HepG2 (cell line): ENCODE data around the gene MAPK14. TPM values are rescaled to one million over a fixed set of nuclear protein-coding genes. Genes with fewer than 3 reads are reported as not detected.

Source experiments
- ERF ChIP-seq: IDR thresholded peaks from 2 replicates; pipeline ENCODE4 v1.6.1; 2018; ENCODE audit warnings: missing biosample characterization, missing genetic modification reagents
- IKZF1 ChIP-seq: fragments of 450-650 bp; IDR thresholded peaks from 2 replicates; pipeline ENCODE4 v1.7.1; 2016
- ISL2 ChIP-seq: sonication (generic); formaldehyde crosslinking; IDR thresholded peaks from 2 replicates; pipeline ENCODE4 v1.5.0; 2020; ENCODE audit warnings: missing genetic modification reagents
- MEIS1 ChIP-seq: sonication (generic); formaldehyde crosslinking; IDR thresholded peaks from 2 replicates; pipeline ENCODE4 v1.9.0; 2021; ENCODE audit warnings: mild to moderate bottlenecking, missing genetic modification reagents, moderate library complexity, borderline replicate concordance
- MYC ChIP-seq: sonication (generic); formaldehyde crosslinking; IDR thresholded peaks from 2 replicates; pipeline ENCODE4 v1.9.0; 2021; ENCODE audit warnings: missing genetic modification reagents, borderline replicate concordance
- NFE2L1 ChIP-seq: sonication (generic); formaldehyde crosslinking; IDR thresholded peaks from 2 replicates; pipeline ENCODE4 v1.4.0; 2020; ENCODE audit warnings: missing genetic modification reagents, mild to moderate bottlenecking, borderline replicate concordance
- POLR2A ChIP-seq, 2 experiments: IDR thresholded peaks; 2 replicates each; pipeline ENCODE4 v1.6.1; 2011; ENCODE audit warnings: low read depth in 2 of 2, low read length in 2 of 2, mild to moderate bottlenecking in 1 of 2, moderate library complexity in 1 of 2; ENCODE audit not compliant: insufficient read depth in 1 of 2
- SMAD3 ChIP-seq: sonication (generic); formaldehyde crosslinking; IDR thresholded peaks from 2 replicates; pipeline ENCODE4 v1.4.0; 2020; ENCODE audit warnings: missing genetic modification reagents
- SP140L ChIP-seq: sonication (generic); formaldehyde crosslinking; IDR thresholded peaks from 2 replicates; pipeline ENCODE4 v1.4.0; 2020; ENCODE audit warnings: missing genetic modification reagents, borderline replicate concordance
- TAF1 ChIP-seq: sonication (generic); formaldehyde crosslinking; IDR thresholded peaks from 2 replicates; pipeline ENCODE4 v1.4.0; 2020; ENCODE audit warnings: missing genetic modification reagents
- TEAD2 ChIP-seq: sonication (generic); formaldehyde crosslinking; IDR thresholded peaks from 2 replicates; pipeline ENCODE4 v1.9.0; 2021; ENCODE audit warnings: missing genetic modification reagents
- TOE1 ChIP-seq: sonication (generic); formaldehyde crosslinking; IDR thresholded peaks from 2 replicates; pipeline ENCODE4 v1.4.0; 2020; ENCODE audit warnings: mild to moderate bottlenecking, missing genetic modification reagents
- ZNF550 ChIP-seq: sonication (generic); formaldehyde crosslinking; IDR thresholded peaks from 2 replicates; pipeline ENCODE4 v1.4.0; 2020; ENCODE audit warnings: mild to moderate bottlenecking, missing genetic modification reagents, borderline replicate concordance
- polyA plus RNA-seq, 8 experiments: library from polyadenylated mRNA; depleted of rRNA in 3 of 8; stranded (reverse) in 7 of 8; unstranded in 1 of 8; fragments of >200 nt; fragmentation: Illumina TruSeq in 4 of 8; extraction: Trizol in 4 of 8; gene quantifications; 2 replicates each; pipeline versions ENCODE4 v1.2.1 to v1.2.3, GENCODE V29; 2011 to 2016; ENCODE audit warnings: low read depth in 4 of 8, missing spikeins in 1 of 8, mixed read lengths in 1 of 8; ENCODE audit not compliant: insufficient read depth in 1 of 8
- total RNA-seq, 5 experiments: library from RNA; depleted of rRNA; stranded (reverse); fragments of >200 nt; fragmentation: Illumina TruSeq; extraction: Trizol; gene quantifications; 2 replicates each; pipeline ENCODE4 v1.2.3, GENCODE V29; 2016; ENCODE audit warnings: low read depth in 1 of 5
- TF ChIP-seq, protein P1 (sequence below): fragments of 450-650 bp; IDR thresholded peaks from 2 replicates; pipeline ENCODE4 v1.6.1; 2017; ENCODE audit warnings: mild to moderate bottlenecking
- TF ChIP-seq, protein P2 (sequence below): sonication (generic); formaldehyde crosslinking; IDR thresholded peaks from 2 replicates; pipeline ENCODE4 v1.4.0; 2020; ENCODE audit warnings: missing genetic modification reagents, borderline replicate concordance
- TF ChIP-seq, protein P3 (sequence below): sonication (generic); formaldehyde crosslinking; IDR thresholded peaks from 2 replicates; pipeline ENCODE4 v1.5.0; 2020; ENCODE audit warnings: missing genetic modification reagents
- TF ChIP-seq, protein P4 (sequence below): sonication (generic); formaldehyde crosslinking; IDR thresholded peaks from 2 replicates; pipeline ENCODE4 v1.4.0; 2020; ENCODE audit warnings: low read depth, missing genetic modification reagents
- TF ChIP-seq, protein P5 (sequence below), 2 experiments: IDR thresholded peaks; 2 replicates each; pipeline ENCODE4 v1.6.1; 2011 to 2012; ENCODE audit warnings: low read length in 2 of 2, borderline replicate concordance in 1 of 2, low read depth in 1 of 2, mild to moderate bottlenecking in 1 of 2, moderate library complexity in 1 of 2

The MAPK14 gene
- total and polyA plus RNA-seq, 2 of the 13 experiments (the other 11 are each of a cell fraction or from before 2014, with no cell fraction given): 66.3 to 67.3 TPM

DNA sequence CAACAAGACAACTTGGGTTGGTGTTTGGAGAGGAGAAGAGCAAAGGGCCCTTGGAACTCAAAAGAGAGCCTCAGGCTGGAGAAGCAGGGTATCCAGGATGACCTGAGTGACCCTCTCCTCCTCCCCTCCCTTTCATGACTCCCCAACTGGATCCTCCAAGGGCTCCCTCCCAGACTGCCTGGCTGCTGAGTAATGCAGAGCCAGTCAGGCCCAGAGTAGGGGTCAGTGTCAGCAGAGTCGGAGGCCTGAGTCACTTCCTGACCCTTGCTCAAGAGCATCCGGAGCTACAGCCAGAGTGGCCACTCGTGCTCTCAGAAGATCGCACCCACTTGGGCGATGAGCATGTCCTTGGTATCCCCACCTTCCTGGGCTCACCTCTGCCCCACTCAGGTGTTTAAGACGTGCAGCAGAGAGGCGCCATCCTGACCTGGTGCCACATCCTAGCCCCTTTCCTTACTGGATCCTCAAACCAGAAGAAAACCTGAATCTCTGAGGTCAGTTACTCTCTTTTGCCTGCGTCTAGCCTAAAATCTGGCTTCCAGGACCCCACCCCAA is 99.9 kb downstream of the MAPK14 start (continued):
- TF ChIP-seq, protein P1, sequence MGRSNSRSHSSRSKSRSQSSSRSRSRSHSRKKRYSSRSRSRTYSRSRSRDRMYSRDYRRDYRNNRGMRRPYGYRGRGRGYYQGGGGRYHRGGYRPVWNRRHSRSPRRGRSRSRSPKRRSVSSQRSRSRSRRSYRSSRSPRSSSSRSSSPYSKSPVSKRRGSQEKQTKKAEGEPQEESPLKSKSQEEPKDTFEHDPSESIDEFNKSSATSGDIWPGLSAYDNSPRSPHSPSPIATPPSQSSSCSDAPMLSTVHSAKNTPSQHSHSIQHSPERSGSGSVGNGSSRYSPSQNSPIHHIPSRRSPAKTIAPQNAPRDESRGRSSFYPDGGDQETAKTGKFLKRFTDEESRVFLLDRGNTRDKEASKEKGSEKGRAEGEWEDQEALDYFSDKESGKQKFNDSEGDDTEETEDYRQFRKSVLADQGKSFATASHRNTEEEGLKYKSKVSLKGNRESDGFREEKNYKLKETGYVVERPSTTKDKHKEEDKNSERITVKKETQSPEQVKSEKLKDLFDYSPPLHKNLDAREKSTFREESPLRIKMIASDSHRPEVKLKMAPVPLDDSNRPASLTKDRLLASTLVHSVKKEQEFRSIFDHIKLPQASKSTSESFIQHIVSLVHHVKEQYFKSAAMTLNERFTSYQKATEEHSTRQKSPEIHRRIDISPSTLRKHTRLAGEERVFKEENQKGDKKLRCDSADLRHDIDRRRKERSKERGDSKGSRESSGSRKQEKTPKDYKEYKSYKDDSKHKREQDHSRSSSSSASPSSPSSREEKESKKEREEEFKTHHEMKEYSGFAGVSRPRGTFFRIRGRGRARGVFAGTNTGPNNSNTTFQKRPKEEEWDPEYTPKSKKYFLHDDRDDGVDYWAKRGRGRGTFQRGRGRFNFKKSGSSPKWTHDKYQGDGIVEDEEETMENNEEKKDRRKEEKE: no peak
- TF ChIP-seq IKZF1 (no peak), MEIS1 (CRISPR knock-in tag) (no peak), NFE2L1 (CRISPR knock-in tag) (no peak), MYC (CRISPR knock-in tag) (peak; percentile 42; the same call in 1 of the 2 replicates), SMAD3 (CRISPR knock-in tag) (no peak), TAF1 (CRISPR knock-in tag) (peak; percentile 56), ERF (CRISPR knock-in tag) (peak; percentile 87; the same call in 1 of the 2 replicates), ISL2 (no peak), ZNF550 (CRISPR knock-in tag) (no peak), SP140L (CRISPR knock-in tag) (no peak), TOE1 (no peak), TEAD2 (no peak), POLR2A (IDR thresholded peaks at IDR 0.05; ENCODE audit: insufficient read depth in 1 of 2, low read depth in 2 of 2, low read length in 2 of 2) (peak in 1 of 2 experiments; percentile 41; a peak in 1 of 4 replicates)
- TF ChIP-seq, protein P2, sequence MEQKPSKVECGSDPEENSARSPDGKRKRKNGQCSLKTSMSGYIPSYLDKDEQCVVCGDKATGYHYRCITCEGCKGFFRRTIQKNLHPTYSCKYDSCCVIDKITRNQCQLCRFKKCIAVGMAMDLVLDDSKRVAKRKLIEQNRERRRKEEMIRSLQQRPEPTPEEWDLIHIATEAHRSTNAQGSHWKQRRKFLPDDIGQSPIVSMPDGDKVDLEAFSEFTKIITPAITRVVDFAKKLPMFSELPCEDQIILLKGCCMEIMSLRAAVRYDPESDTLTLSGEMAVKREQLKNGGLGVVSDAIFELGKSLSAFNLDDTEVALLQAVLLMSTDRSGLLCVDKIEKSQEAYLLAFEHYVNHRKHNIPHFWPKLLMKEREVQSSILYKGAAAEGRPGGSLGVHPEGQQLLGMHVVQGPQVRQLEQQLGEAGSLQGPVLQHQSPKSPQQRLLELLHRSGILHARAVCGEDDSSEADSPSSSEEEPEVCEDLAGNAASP: peak; percentile 42; the same call in 1 of the 2 replicates
- TF ChIP-seq, protein P3, sequence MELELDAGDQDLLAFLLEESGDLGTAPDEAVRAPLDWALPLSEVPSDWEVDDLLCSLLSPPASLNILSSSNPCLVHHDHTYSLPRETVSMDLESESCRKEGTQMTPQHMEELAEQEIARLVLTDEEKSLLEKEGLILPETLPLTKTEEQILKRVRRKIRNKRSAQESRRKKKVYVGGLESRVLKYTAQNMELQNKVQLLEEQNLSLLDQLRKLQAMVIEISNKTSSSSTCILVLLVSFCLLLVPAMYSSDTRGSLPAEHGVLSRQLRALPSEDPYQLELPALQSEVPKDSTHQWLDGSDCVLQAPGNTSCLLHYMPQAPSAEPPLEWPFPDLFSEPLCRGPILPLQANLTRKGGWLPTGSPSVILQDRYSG (CRISPR knock-in tag): no peak
- TF ChIP-seq, protein P4, sequence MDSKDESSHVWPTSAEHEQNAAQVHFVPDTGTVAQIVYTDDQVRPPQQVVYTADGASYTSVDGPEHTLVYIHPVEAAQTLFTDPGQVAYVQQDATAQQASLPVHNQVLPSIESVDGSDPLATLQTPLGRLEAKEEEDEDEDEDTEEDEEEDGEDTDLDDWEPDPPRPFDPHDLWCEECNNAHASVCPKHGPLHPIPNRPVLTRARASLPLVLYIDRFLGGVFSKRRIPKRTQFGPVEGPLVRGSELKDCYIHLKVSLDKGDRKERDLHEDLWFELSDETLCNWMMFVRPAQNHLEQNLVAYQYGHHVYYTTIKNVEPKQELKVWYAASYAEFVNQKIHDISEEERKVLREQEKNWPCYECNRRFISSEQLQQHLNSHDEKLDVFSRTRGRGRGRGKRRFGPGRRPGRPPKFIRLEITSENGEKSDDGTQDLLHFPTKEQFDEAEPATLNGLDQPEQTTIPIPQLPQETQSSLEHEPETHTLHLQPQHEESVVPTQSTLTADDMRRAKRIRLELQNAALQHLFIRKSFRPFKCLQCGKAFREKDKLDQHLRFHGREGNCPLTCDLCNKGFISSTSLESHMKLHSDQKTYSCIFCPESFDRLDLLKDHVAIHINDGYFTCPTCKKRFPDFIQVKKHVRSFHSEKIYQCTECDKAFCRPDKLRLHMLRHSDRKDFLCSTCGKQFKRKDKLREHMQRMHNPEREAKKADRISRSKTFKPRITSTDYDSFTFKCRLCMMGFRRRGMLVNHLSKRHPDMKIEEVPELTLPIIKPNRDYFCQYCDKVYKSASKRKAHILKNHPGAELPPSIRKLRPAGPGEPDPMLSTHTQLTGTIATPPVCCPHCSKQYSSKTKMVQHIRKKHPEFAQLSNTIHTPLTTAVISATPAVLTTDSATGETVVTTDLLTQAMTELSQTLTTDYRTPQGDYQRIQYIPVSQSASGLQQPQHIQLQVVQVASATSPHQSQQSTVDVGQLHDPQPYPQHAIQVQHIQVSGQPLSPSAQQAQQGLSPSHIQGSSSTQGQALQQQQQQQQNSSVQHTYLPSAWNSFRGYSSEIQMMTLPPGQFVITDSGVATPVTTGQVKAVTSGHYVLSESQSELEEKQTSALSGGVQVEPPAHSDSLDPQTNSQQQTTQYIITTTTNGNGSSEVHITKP (CRISPR knock-in tag): peak; percentile 56; the same call in 1 of the 2 replicates
- TF ChIP-seq, protein P5, sequence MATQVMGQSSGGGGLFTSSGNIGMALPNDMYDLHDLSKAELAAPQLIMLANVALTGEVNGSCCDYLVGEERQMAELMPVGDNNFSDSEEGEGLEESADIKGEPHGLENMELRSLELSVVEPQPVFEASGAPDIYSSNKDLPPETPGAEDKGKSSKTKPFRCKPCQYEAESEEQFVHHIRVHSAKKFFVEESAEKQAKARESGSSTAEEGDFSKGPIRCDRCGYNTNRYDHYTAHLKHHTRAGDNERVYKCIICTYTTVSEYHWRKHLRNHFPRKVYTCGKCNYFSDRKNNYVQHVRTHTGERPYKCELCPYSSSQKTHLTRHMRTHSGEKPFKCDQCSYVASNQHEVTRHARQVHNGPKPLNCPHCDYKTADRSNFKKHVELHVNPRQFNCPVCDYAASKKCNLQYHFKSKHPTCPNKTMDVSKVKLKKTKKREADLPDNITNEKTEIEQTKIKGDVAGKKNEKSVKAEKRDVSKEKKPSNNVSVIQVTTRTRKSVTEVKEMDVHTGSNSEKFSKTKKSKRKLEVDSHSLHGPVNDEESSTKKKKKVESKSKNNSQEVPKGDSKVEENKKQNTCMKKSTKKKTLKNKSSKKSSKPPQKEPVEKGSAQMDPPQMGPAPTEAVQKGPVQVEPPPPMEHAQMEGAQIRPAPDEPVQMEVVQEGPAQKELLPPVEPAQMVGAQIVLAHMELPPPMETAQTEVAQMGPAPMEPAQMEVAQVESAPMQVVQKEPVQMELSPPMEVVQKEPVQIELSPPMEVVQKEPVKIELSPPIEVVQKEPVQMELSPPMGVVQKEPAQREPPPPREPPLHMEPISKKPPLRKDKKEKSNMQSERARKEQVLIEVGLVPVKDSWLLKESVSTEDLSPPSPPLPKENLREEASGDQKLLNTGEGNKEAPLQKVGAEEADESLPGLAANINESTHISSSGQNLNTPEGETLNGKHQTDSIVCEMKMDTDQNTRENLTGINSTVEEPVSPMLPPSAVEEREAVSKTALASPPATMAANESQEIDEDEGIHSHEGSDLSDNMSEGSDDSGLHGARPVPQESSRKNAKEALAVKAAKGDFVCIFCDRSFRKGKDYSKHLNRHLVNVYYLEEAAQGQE (IDR thresholded peaks at IDR 0.05; ENCODE audit: borderline replicate concordance in 1 of 2, low read depth in 1 of 2, low read length in 2 of 2): no peak; a peak in 1 of 4 replicates
